Measurements from ENCODE around the gene DNAAF1.

GRCh38 chr16:84183911-84184591, 38.9 kb downstream of the DNAAF1 start:
- peak in 2 of 3 experiments; percentile 24 to 27; a peak in 2 of 4 replicates for TF ChIP-seq CTCF (IDR thresholded peaks at IDR 0.05; ENCODE audit: control extremely low read depth in 1 of 3, insufficient read depth in 1 of 3, low read depth in 1 of 3, low read length in 3 of 3)
- no peak for TF ChIP-seq MAX (IDR thresholded peaks at IDR 0.05)
- TF ChIP-seq POLR2A (IDR thresholded peaks at IDR 0.05; ENCODE audit: control extremely low read depth in 1 of 2, low read depth in 2 of 2, low read length in 2 of 2) = no peak
- no peak for TF ChIP-seq SIRT6 (IDR thresholded peaks at IDR 0.05; ENCODE audit: low read length)

All from H1 (cell line).